ENCODE results near the gene KIAA0753. TPM values are rescaled to one million over a fixed set of nuclear protein-coding genes. Genes with fewer than 3 reads are reported as not detected.
A peak's percentile ranks its signal among the peaks of the same experiment; 100 is the strongest.

KIAA0753 gene
- total and polyA plus RNA-seq, 9 of the 15 experiments (the other 6 are each of a cell fraction or from before 2014, with no cell fraction given) = 2.0 to 9.0 (median 6.9) TPM

- TF ChIP-seq ZNF740 (CRISPR knock-in tag; IDR thresholded peaks at IDR 0.05) (no peak), ZNF740 (tag; IDR thresholded peaks at IDR 0.05) (no peak), MTF1 (CRISPR knock-in tag; IDR thresholded peaks at IDR 0.05; ENCODE audit: borderline replicate concordance) (no peak), MAX (CRISPR knock-in tag; IDR thresholded peaks at IDR 0.05) (peak; percentile 57; the same call in 1 of the 2 replicates), ZNF445 (CRISPR knock-in tag; IDR thresholded peaks at IDR 0.05; ENCODE audit: low read depth) (no peak), FIP1L1 (IDR thresholded peaks at IDR 0.05; ENCODE audit: low read depth, low read length, poor library complexity, severe bottlenecking) (no peak), TAF1 (IDR thresholded peaks at IDR 0.05; ENCODE audit: control insufficient read depth, extremely low read depth, insufficient read depth, low read length, severe bottlenecking) (peak; percentile 20), TFAP4 (CRISPR knock-in tag; IDR thresholded peaks at IDR 0.05; ENCODE audit: borderline replicate concordance) (no peak; the same call in 1 of the 2 replicates), MBD1 (CRISPR knock-in tag; IDR thresholded peaks at IDR 0.05) (no peak), BCOR (IDR thresholded peaks at IDR 0.05) (no peak), FUS (optimal IDR thresholded peaks at IDR 0.05; ENCODE audit: low read depth, low read length) (no peak), SIRT6 (IDR thresholded peaks at IDR 0.05; ENCODE audit: low read depth, low read length) (no peak), CHCHD3 (CRISPR knock-in tag; IDR thresholded peaks at IDR 0.05) (no peak), NFE2L1 (tag; IDR thresholded peaks at IDR 0.05; ENCODE audit: borderline replicate concordance, low read depth) (no peak), SRSF7 (optimal IDR thresholded peaks at IDR 0.05; ENCODE audit: low read depth, low read length) (no peak), U2AF2 (optimal IDR thresholded peaks at IDR 0.05; ENCODE audit: low read depth, low read length) (no peak), CXXC5 (CRISPR knock-in tag; IDR thresholded peaks at IDR 0.05) (no peak), ATF7 (IDR thresholded peaks at IDR 0.05) (0 out of 2 replicates have a peak, but pooled peaks have one; percentile 23), ATF3 (IDR thresholded peaks at IDR 0.05) (peak; percentile 52; the same call in 1 of the 2 replicates), ATF3 (CRISPR knock-in tag; conservative IDR thresholded peaks at IDR 0.05) (no peak), SUPT5H (IDR thresholded peaks at IDR 0.05) (peak; percentile 33; the same call in 1 of the 2 replicates), MED1 (CRISPR knock-in tag; IDR thresholded peaks at IDR 0.05; ENCODE audit: borderline replicate concordance) (no peak)
Observed at GRCh38 chr17:6574687-6575595, 65.6 kb downstream of the KIAA0753 start (continued).

All from K562 (cell line).